Retinal pigment epithelial cell (primary cell): ENCODE data around the gene ETV1.

Source experiments
- DNase-seq: peaks from one replicate; pipeline ENCODE4 v3.0.0-alpha.2; 2010; ENCODE audit warnings: low read depth
- H3K4me3 ChIP-seq: 2 replicates; pipeline ENCODE4 v1.5.1; 2011; ENCODE audit warnings: mild to moderate bottlenecking, low read length, control low read depth, moderate library complexity
- TF ChIP-seq, protein P1 (sequence below): conservative IDR thresholded peaks from 2 replicates; pipeline ENCODE4 v1.5.1; 2011; ENCODE audit warnings: low read depth, low read length, control low read depth, inconsistent platforms

Gene ETV1

GRCh38 chr7:13952921-13953320 is 36.5 kb downstream of the ETV1 start:
- no peak overlapping the region for H3K4me3 ChIP-seq
- no peak for DNase-seq
- TF ChIP-seq, protein P1, sequence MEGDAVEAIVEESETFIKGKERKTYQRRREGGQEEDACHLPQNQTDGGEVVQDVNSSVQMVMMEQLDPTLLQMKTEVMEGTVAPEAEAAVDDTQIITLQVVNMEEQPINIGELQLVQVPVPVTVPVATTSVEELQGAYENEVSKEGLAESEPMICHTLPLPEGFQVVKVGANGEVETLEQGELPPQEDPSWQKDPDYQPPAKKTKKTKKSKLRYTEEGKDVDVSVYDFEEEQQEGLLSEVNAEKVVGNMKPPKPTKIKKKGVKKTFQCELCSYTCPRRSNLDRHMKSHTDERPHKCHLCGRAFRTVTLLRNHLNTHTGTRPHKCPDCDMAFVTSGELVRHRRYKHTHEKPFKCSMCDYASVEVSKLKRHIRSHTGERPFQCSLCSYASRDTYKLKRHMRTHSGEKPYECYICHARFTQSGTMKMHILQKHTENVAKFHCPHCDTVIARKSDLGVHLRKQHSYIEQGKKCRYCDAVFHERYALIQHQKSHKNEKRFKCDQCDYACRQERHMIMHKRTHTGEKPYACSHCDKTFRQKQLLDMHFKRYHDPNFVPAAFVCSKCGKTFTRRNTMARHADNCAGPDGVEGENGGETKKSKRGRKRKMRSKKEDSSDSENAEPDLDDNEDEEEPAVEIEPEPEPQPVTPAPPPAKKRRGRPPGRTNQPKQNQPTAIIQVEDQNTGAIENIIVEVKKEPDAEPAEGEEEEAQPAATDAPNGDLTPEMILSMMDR = no peak

- H3K4me3 ChIP-seq = no peak overlapping the region
- no peak for DNase-seq
- TF ChIP-seq, protein P1 = no peak
Observed at GRCh38 chr7:13949939-13950338, 39.5 kb downstream of the ETV1 start.

DNA sequence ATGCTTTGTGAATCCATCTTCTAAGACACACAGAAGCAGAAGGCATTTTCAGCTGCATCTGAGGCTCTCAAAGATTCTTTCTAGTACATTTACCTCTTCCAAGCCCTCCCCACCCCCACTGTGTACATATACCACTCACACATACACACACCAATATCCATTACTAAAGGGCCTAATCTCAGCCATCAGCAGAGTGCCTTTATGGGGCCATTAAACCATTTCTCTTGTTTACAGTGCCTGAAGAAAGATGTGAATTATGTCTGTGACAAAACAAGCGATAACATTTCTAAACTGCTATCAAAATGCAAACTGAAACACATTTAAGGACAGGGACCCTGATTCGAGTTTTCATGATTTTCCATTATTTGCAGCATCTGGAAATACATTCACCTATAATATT is 40.0 kb downstream of the ETV1 start:
- no peak overlapping the region for H3K4me3 ChIP-seq
- TF ChIP-seq, protein P1 = no peak
- no peak for DNase-seq

GRCh38 chr7:13948019-13948801 is 41.3 kb downstream of the ETV1 start:
- TF ChIP-seq, protein P1 = no peak
- H3K4me3 ChIP-seq = no peak overlapping the region
- no peak for DNase-seq

DNA sequence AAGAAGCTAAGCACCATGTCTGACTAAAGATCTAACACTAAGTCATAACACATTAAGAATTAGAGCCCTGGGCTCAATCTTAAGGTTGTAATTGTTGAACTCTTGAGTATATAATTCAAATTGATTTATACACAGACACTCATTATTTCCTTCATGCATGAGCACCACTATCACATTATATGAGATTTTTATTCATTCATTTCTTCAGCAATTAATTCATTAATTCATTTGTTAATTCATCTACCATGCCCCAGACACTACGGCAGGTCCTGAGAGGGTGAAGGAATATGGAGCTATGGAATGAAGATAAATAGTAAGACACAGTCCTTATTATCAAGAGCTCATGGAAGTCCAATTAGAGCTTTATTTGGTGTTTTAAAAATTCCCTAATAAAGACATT is 41.9 kb downstream of the ETV1 start:
- DNase-seq = no peak
- TF ChIP-seq, protein P1 = no peak
- H3K4me3 ChIP-seq = no peak overlapping the region

GRCh38 chr7:13946181-13946580 is 43.3 kb downstream of the ETV1 start:
- peak; percentile 11 for DNase-seq
- H3K4me3 ChIP-seq = no peak overlapping the region
- TF ChIP-seq, protein P1 = no peak

DNA sequence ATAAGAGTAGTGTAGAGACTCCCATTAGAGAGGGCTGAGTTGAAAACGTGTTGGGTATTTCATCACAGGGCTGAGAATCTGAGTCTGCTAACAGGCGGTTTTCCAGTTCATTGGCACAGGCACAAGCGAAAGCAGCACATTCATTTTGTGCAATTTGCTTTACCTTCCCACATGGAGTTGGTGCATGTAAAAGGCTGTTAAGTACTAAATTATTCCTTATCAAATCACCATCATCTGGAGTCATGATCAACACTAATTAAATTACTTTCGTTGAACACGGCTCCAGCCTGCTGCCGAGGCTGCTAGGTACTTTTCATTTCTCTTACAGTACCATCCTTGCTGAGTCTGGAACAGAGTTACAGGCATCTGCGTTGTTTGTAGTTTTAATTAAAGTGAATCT is 43.8 kb downstream of the ETV1 start:
- DNase-seq = peak; percentile 39
- TF ChIP-seq, protein P1 = no peak
- H3K4me3 ChIP-seq = no peak overlapping the region
